GM12864 (cell line): Measurements from ENCODE around the gene LINC00237.

Experiments used
- DNase-seq: peaks from one replicate; pipeline ENCODE4 v3.0.0-alpha.2; 2011; ENCODE audit warnings: low read depth
- H3K4me3 ChIP-seq: 2 replicates; pipeline ENCODE4 v1.5.1; 2011; ENCODE audit warnings: mild to moderate bottlenecking, low read depth, low read length, control low read depth
- CTCF ChIP-seq: IDR thresholded peaks from 2 replicates; pipeline ENCODE4 v1.5.1; 2011; ENCODE audit warnings: low read depth, mild to moderate bottlenecking, moderate library complexity, low read length, control low read depth, inconsistent platforms; ENCODE audit errors: missing control alignments

Gene LINC00237

GRCh38 chr20:21106171-21107017 lies at the start of gene LINC00237:
TSS of gene LINC00237 (minus strand) at chr20:21106358.
- no peak for TF ChIP-seq CTCF
- DNase-seq, result no peak
- H3K4me3 ChIP-seq, result no peak within 1 kb of the TSS

GRCh38 chr20:21155268-21155667 lies 49.1 kb upstream of the LINC00237 start:
- TF ChIP-seq CTCF, result no peak
- DNase-seq, result no peak
- no peak overlapping the region for H3K4me3 ChIP-seq

- no peak for DNase-seq
- H3K4me3 ChIP-seq, result no peak overlapping the region
- no peak for TF ChIP-seq CTCF
Observed at GRCh38 chr20:21154692-21155091, 48.5 kb upstream of the LINC00237 start.

- no peak overlapping the region for H3K4me3 ChIP-seq
- DNase-seq, result no peak
- TF ChIP-seq CTCF, result no peak
Observed at GRCh38 chr20:21151791-21152190, 45.6 kb upstream of the LINC00237 start.

GRCh38 chr20:21149344-21149743 lies 43.2 kb upstream of the LINC00237 start:
- DNase-seq, result no peak
- no peak for TF ChIP-seq CTCF
- H3K4me3 ChIP-seq, result no peak overlapping the region

GRCh38 chr20:21147593-21147992 lies 41.4 kb upstream of the LINC00237 start:
- no peak overlapping the region for H3K4me3 ChIP-seq
- DNase-seq, result no peak
- no peak for TF ChIP-seq CTCF

GRCh38 chr20:21146215-21146614 lies 40.1 kb upstream of the LINC00237 start:
- TF ChIP-seq CTCF, result no peak
- H3K4me3 ChIP-seq, result no peak overlapping the region
- DNase-seq, result no peak
